Measurements from ENCODE around the gene RNF207.

RNF207 gene

DNA sequence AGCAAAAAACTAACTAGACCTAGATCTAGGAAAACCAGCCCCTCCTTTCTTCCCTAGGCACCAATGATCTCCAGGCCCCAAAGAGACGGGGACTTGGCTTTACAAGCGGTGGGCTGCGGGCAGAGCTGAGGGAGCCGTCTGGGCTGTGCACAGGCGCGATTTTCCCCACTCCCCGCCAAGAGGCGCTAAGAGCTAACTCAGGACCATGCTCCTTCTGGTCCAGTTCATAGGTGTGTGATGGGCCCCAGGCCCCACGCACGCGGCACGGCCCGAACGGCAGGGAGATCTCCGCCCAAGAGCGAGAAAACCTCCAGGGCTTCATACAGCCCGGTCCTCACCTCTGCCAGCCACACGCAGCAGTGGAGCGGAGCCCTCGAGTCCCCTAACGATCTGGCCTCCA is 62.5 kb downstream of the RNF207 start:
- ChIA-PET POLR2A (no interaction called here), CTCF (interaction anchor here (0.6 to 1.0 kb wide), 3 partner anchors 10 to 76 kb away, joined by 3 to 5 read pairs (median 3); no protein-coding TSS in a partner anchor)
- Histone ChIP-seq H3K9me3 (ENCODE audit: control insufficient read depth, insufficient read depth, low read depth, low read length) (no peaks in the 10 kb centered on the region), H3K4me1 (ENCODE audit: control insufficient read depth, insufficient read depth, low read length) (peaks cover 33% of the 10 kb centered on the region), H3K4me3 (ENCODE audit: low read depth, low read length) (no peak overlapping the region), H3K36me3 (ENCODE audit: control insufficient read depth in 2 of 2, insufficient read depth in 1 of 2, low read length in 2 of 2) (peaks cover 0 to 16% of the 10 kb centered on the region in 2 experiments; a peak in 1 of 3 replicates), H3K27ac (ENCODE audit: extremely low read depth, low read depth, low read length) (no peak overlapping the region)
- TF ChIP-seq ZIC2 (tag by site-specific recombination; IDR thresholded peaks at IDR 0.05) (no peak), ZNF138 (tag by site-specific recombination; IDR thresholded peaks at IDR 0.05; ENCODE audit: borderline replicate concordance) (no peak), ZNF501 (tag by site-specific recombination; IDR thresholded peaks at IDR 0.05) (no peak), PRDM1 (tag by site-specific recombination; IDR thresholded peaks at IDR 0.05) (no peak), SCRT2 (tag by site-specific recombination; IDR thresholded peaks at IDR 0.05) (no peak), BCL6B (tag by site-specific recombination; IDR thresholded peaks at IDR 0.05) (no peak), ZNF530 (tag by site-specific recombination; IDR thresholded peaks at IDR 0.05; ENCODE audit: low read depth) (no peak)
- TF ChIP-seq, protein P1, sequence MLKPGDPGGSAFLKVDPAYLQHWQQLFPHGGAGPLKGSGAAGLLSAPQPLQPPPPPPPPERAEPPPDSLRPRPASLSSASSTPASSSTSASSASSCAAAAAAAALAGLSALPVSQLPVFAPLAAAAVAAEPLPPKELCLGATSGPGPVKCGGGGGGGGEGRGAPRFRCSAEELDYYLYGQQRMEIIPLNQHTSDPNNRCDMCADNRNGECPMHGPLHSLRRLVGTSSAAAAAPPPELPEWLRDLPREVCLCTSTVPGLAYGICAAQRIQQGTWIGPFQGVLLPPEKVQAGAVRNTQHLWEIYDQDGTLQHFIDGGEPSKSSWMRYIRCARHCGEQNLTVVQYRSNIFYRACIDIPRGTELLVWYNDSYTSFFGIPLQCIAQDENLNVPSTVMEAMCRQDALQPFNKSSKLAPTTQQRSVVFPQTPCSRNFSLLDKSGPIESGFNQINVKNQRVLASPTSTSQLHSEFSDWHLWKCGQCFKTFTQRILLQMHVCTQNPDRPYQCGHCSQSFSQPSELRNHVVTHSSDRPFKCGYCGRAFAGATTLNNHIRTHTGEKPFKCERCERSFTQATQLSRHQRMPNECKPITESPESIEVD (tag by site-specific recombination; IDR thresholded peaks at IDR 0.05), result no peak

GRCh38 chr1:6269296-6269695 is 63.4 kb downstream of the RNF207 start:
- Histone ChIP-seq H3K9me3 (ENCODE audit: control insufficient read depth, insufficient read depth, low read depth, low read length) (no peaks in the 10 kb centered on the region), H3K4me1 (ENCODE audit: control insufficient read depth, insufficient read depth, low read length) (peaks cover 36% of the 10 kb centered on the region), H3K4me3 (ENCODE audit: low read depth, low read length) (no peak overlapping the region), H3K27ac (ENCODE audit: extremely low read depth, low read depth, low read length) (no peak overlapping the region), H3K36me3 (ENCODE audit: control insufficient read depth in 2 of 2, insufficient read depth in 1 of 2, low read length in 2 of 2) (peaks cover 0 to 14% of the 10 kb centered on the region in 2 experiments; a peak in 1 of 3 replicates)
- ChIA-PET CTCF (interaction anchor here (2.1 kb wide), 1 partner anchor 23 kb away, joined by 8 read pairs; no protein-coding TSS in a partner anchor), POLR2A (no interaction called here)
- no peak for TF ChIP-seq ZNF76 (tag by site-specific recombination; IDR thresholded peaks at IDR 0.05; ENCODE audit: borderline replicate concordance, low read depth)
- TF ChIP-seq ZNF692 (tag by site-specific recombination; IDR thresholded peaks at IDR 0.05), result no peak
- no peak for TF ChIP-seq ZNF175 (tag by site-specific recombination; IDR thresholded peaks at IDR 0.05)
- TF ChIP-seq ZNF626 (tag by site-specific recombination; IDR thresholded peaks at IDR 0.05), result no peak
- TF ChIP-seq ZNF132 (tag by site-specific recombination; IDR thresholded peaks at IDR 0.05; ENCODE audit: borderline replicate concordance), result no peak
- TF ChIP-seq HIC1 (tag by site-specific recombination; IDR thresholded peaks at IDR 0.05), result no peak
- no peak for TF ChIP-seq ZNF416 (tag by site-specific recombination; IDR thresholded peaks at IDR 0.05)
- no peak for TF ChIP-seq GLIS1 (tag by site-specific recombination; IDR thresholded peaks at IDR 0.05)
- TF ChIP-seq ZNF560 (tag by site-specific recombination; IDR thresholded peaks at IDR 0.05; ENCODE audit: borderline replicate concordance), result no peak

Measured in HEK293 (cell line).